HCT116 (cell line): ENCODE measurements around the gene CDR2L. TPM values are rescaled to one million over a fixed set of nuclear protein-coding genes. Genes with fewer than 3 reads are reported as not detected.

Experiments used
- ATAC-seq: fragments of 200-7000 bp; cut with Tn5 transposase; 2 replicates; pipeline ENCODE4 v1.9.1; 2020; ENCODE audit warnings: mild to moderate bottlenecking, moderate library complexity
- BruUV-seq: library from RNA; stranded (reverse); fragments of 400-500 nt; replicated peaks from 2 replicates; lab custom pipeline; 2021; lab: Mats Ljungman, UMichigan
- CTCF ChIA-PET: fragments of 300-600 bp; sonication (Branson Sonifier 250); formaldehyde crosslinking; loops from one replicate; lab custom pipeline; 2021; ENCODE audit warnings: antibody characterized with exemption; lab: Charles Lee
- POLR2A ChIA-PET: fragments of 300-600, 350-600 bp; sonication (Branson Sonifier 250); formaldehyde crosslinking; loops from one replicate; lab custom pipeline; 2021; ENCODE audit warnings: antibody characterized with exemption; lab: Charles Lee
- RAD21 ChIA-PET, 2 experiments: fragments of 300-600 bp; sonication (Branson Sonifier 250); formaldehyde crosslinking; loops; one replicate each; lab custom pipeline; 2023; ENCODE audit warnings: low total read pairs in 2 of 2; ENCODE audit not compliant: uncharacterized antibody in 2 of 2, unreplicated experiment in 2 of 2, low non-redundant PET in 1 of 2; lab: Charles Lee
- DNase-seq: peaks from one replicate; pipeline ENCODE4 v3.0.0-alpha.2; 2010; ENCODE audit warnings: low read depth, low spot score
- H2AFZ ChIP-seq: fragments of 200-600 bp; shearing (Covaris generic), sonication (generic); 2 replicates; pipeline ENCODE4 v1.6.1; 2017; ENCODE audit warnings: low read depth, mixed run types, mixed read lengths, antibody characterized with exemption, low read length; ENCODE audit not compliant: poor library complexity, severe bottlenecking
- H3K27ac ChIP-seq: 2 replicates; pipeline ENCODE4 v1.5.1; 2012; ENCODE audit warnings: low read depth, low read length
- H3K27me3 ChIP-seq: fragments of 200-600 bp; sonication (generic); 2 replicates; pipeline ENCODE4 v1.6.1; 2016; ENCODE audit warnings: mixed run types, low read length, mixed read lengths; ENCODE audit not compliant: insufficient read depth
- H3K36me3 ChIP-seq, 2 experiments: fragments of 200-500 bp in 1 of 2; fragments of 200-600 bp in 1 of 2; sonication (Bioruptor generic) in 1 of 2; sonication (generic) in 1 of 2; 2 replicates each; pipeline versions ENCODE4 v1.5.1 to v1.6.1; 2014 to 2016; ENCODE audit warnings: low read length in 2 of 2, inconsistent platforms in 1 of 2, mixed read lengths in 1 of 2, mixed run types in 1 of 2; ENCODE audit not compliant: insufficient read depth in 2 of 2, control insufficient read depth in 1 of 2
- H3K4me1 ChIP-seq, 2 experiments: fragments of 200-600 bp in 1 of 2; sonication (generic) in 1 of 2; 2 replicates each; pipeline versions ENCODE4 v1.5.1 to v1.6.1; 2012 to 2017; ENCODE audit warnings: low read length in 2 of 2, inconsistent platforms in 1 of 2, mild to moderate bottlenecking in 1 of 2, mixed read lengths in 1 of 2, mixed run types in 1 of 2, moderate library complexity in 1 of 2; ENCODE audit not compliant: insufficient read depth in 2 of 2, control insufficient read depth in 1 of 2
- H3K4me2 ChIP-seq: fragments of 200-600 bp; sonication (generic); 2 replicates; pipeline ENCODE4 v1.6.1; 2017; ENCODE audit warnings: mixed run types, low read length, mixed read lengths
- H3K4me3 ChIP-seq, 2 experiments: fragments of 200-600 bp in 1 of 2; sonication (generic) in 1 of 2; replicated peaks in 1 of 2; 2 replicates each; pipeline ENCODE4 v1.5.1; 2011 to 2016; ENCODE audit warnings: low read length in 2 of 2, control low read depth in 1 of 2, low read depth in 1 of 2, mild to moderate bottlenecking in 1 of 2, mixed read lengths in 1 of 2, mixed run types in 1 of 2
- H3K79me2 ChIP-seq: fragments of 200-600 bp; sonication (generic); 2 replicates; pipeline ENCODE4 v1.6.1; 2017; ENCODE audit warnings: mild to moderate bottlenecking, mixed run types, low read length, moderate library complexity, mixed read lengths; ENCODE audit not compliant: insufficient read depth
- H3K9ac ChIP-seq: fragments of 200-600 bp; sonication (generic); 2 replicates; pipeline ENCODE4 v1.6.1; 2016; ENCODE audit warnings: low read length, mixed read lengths
- H3K9me2 ChIP-seq: fragments of 200-600 bp; sonication (generic), shearing (Covaris generic); 2 replicates; pipeline ENCODE4 v1.6.1; 2017; ENCODE audit warnings: mixed run types, mild to moderate bottlenecking, moderate library complexity; ENCODE audit not compliant: insufficient read depth
- H3K9me3 ChIP-seq, 2 experiments: fragments of 200-500 bp in 1 of 2; fragments of 200-600 bp in 1 of 2; sonication (Bioruptor generic) in 1 of 2; sonication (generic) in 1 of 2; 2 replicates each; pipeline ENCODE4 v1.6.1; 2014 to 2017; ENCODE audit warnings: low read length in 2 of 2, mixed read lengths in 2 of 2, inconsistent platforms in 1 of 2, low read depth in 1 of 2, mild to moderate bottlenecking in 1 of 2, mixed run types in 1 of 2, moderate library complexity in 1 of 2; ENCODE audit not compliant: control insufficient read depth in 1 of 2, insufficient read depth in 1 of 2
- H4K20me1 ChIP-seq: fragments of 200-600 bp; sonication (generic), shearing (Covaris generic); 2 replicates; pipeline ENCODE4 v1.6.1; 2017; ENCODE audit warnings: mixed run types, mild to moderate bottlenecking, moderate library complexity; ENCODE audit not compliant: insufficient read depth
- CBX3 ChIP-seq: IDR thresholded peaks from 2 replicates; pipeline ENCODE4 v1.6.1; 2012; ENCODE audit warnings: low read depth
- CEBPB ChIP-seq: IDR thresholded peaks from 2 replicates; pipeline ENCODE4 v1.6.1; 2012; ENCODE audit warnings: low read depth
- EGR1 ChIP-seq: IDR thresholded peaks from 2 replicates; pipeline ENCODE4 v1.6.1; 2012; ENCODE audit warnings: low read depth
- ELF1 ChIP-seq: IDR thresholded peaks from 2 replicates; pipeline ENCODE4 v1.6.1; 2012; ENCODE audit warnings: low read depth, borderline replicate concordance
- EZH2 ChIP-seq: fragments of 200-600 bp; sonication (generic); IDR thresholded peaks from 2 replicates; pipeline ENCODE4 v1.6.1; 2017; ENCODE audit warnings: antibody characterized with exemption, mixed run types
- EZH2phosphoT487 ChIP-seq: fragments of 200-600 bp; IDR thresholded peaks from 2 replicates; pipeline ENCODE4 v1.6.1; 2018; ENCODE audit warnings: antibody characterized with exemption, borderline replicate concordance
- FOSL1 ChIP-seq: IDR thresholded peaks from 2 replicates; pipeline ENCODE4 v1.6.1; 2012; ENCODE audit warnings: low read depth
- JUND ChIP-seq: IDR thresholded peaks from 2 replicates; pipeline ENCODE4 v1.6.1; 2012
- POLR2A ChIP-seq: IDR thresholded peaks from 2 replicates; pipeline ENCODE4 v1.7.0; 2011; ENCODE audit warnings: borderline replicate concordance; ENCODE audit not compliant: insufficient read depth, insufficient read length; ENCODE audit errors: extremely low read depth
- POLR2AphosphoS5 ChIP-seq: IDR thresholded peaks from 2 replicates; pipeline ENCODE4 v1.6.1; 2011; ENCODE audit warnings: mild to moderate bottlenecking, low read depth, low read length, moderate library complexity
- RAD21 ChIP-seq: IDR thresholded peaks from 2 replicates; pipeline ENCODE4 v1.6.1; 2012; ENCODE audit warnings: low read depth, mild to moderate bottlenecking
- TCF7L2 ChIP-seq: IDR thresholded peaks from 2 replicates; pipeline ENCODE4 v1.7.0; 2011; ENCODE audit warnings: borderline replicate concordance, inconsistent platforms; ENCODE audit not compliant: insufficient read depth, insufficient read length; ENCODE audit errors: extremely low read depth
- YY1 ChIP-seq: IDR thresholded peaks from 2 replicates; pipeline ENCODE4 v1.6.1; 2011; ENCODE audit warnings: low read length, low read depth, moderate library complexity, mild to moderate bottlenecking; ENCODE audit not compliant: insufficient replicate concordance; ENCODE audit errors: extremely low read depth
- ZFX ChIP-seq: fragments of 450-650 bp; IDR thresholded peaks from 2 replicates; pipeline ENCODE4 v1.6.1; 2017
- ZNF274 ChIP-seq: fragments of 200-500 bp; sonication (Bioruptor generic); IDR thresholded peaks from 2 replicates; pipeline ENCODE4 v1.6.1; 2014; ENCODE audit warnings: mild to moderate bottlenecking, low read depth, low read length, inconsistent platforms
- intact Hi-C: fragments of 100-400 bp; cut with micrococcal nuclease; formaldehyde crosslinking; loops from 2 replicates; pipeline ENCODE4 v1.10.0; 2022
- total RNA-seq: library from RNA; stranded (reverse); gene quantifications from one replicate; pipeline ENCODE4 v1.2.1, GENCODE V29; 2021; ENCODE audit not compliant: unreplicated experiment
- TF ChIP-seq, protein P1 (sequence below): IDR thresholded peaks from 2 replicates; pipeline ENCODE4 v1.6.1; 2012; ENCODE audit warnings: low read depth
- TF ChIP-seq, protein P2 (sequence below), 3 experiments: fragments of 200-600 bp in 1 of 3; sonication (generic) in 1 of 3; IDR thresholded peaks in 2 of 3; conservative IDR thresholded peaks in 1 of 3; 2 replicates each; pipeline ENCODE4 v1.5.1; 2012 to 2017; ENCODE audit warnings: low read depth in 2 of 3, low read length in 2 of 3, antibody characterized with exemption in 1 of 3, borderline replicate concordance in 1 of 3, control low read depth in 1 of 3, mild to moderate bottlenecking in 1 of 3, mixed read lengths in 1 of 3, mixed run types in 1 of 3, moderate library complexity in 1 of 3; ENCODE audit not compliant: insufficient read depth in 1 of 3
- TF ChIP-seq, protein P3 (sequence below): IDR thresholded peaks from 2 replicates; pipeline ENCODE4 v1.6.1; 2012
- TF ChIP-seq, protein P4 (sequence below): IDR thresholded peaks from 2 replicates; pipeline ENCODE4 v1.6.1; 2012
- TF ChIP-seq, protein P5 (sequence below): IDR thresholded peaks from 2 replicates; pipeline ENCODE4 v1.6.1; 2011; ENCODE audit warnings: mild to moderate bottlenecking, low read length, moderate library complexity; ENCODE audit not compliant: insufficient replicate concordance; ENCODE audit errors: extremely low read depth

The CDR2L gene
- total RNA-seq, 1 experiment from 2014 or later: 26.5 TPM

DNA sequence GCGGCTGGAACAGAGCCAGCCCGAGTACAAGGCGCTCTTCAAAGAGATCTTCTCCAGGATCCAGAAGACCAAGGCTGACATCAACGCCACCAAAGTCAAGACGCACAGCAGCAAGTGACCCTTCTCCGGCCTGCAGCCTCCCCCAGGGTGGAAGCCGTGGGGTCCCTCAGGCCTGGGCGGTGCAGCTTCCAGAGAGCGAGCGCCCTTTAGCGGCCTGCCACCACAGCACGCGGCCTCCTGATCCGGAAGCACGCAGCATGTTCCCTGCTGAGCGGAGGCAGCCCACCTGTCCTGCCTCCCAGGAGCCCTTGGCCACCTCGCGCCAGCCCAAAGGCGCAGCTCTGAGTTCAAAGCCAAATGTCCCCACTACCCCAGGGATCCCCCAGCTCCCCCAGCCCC, 16.5 kb downstream of the CDR2L start:
- ChIA-PET CTCF (no interaction called here), POLR2A (no interaction called here)
- no peak for TF ChIP-seq EZH2phosphoT487
- TF ChIP-seq, protein P1, sequence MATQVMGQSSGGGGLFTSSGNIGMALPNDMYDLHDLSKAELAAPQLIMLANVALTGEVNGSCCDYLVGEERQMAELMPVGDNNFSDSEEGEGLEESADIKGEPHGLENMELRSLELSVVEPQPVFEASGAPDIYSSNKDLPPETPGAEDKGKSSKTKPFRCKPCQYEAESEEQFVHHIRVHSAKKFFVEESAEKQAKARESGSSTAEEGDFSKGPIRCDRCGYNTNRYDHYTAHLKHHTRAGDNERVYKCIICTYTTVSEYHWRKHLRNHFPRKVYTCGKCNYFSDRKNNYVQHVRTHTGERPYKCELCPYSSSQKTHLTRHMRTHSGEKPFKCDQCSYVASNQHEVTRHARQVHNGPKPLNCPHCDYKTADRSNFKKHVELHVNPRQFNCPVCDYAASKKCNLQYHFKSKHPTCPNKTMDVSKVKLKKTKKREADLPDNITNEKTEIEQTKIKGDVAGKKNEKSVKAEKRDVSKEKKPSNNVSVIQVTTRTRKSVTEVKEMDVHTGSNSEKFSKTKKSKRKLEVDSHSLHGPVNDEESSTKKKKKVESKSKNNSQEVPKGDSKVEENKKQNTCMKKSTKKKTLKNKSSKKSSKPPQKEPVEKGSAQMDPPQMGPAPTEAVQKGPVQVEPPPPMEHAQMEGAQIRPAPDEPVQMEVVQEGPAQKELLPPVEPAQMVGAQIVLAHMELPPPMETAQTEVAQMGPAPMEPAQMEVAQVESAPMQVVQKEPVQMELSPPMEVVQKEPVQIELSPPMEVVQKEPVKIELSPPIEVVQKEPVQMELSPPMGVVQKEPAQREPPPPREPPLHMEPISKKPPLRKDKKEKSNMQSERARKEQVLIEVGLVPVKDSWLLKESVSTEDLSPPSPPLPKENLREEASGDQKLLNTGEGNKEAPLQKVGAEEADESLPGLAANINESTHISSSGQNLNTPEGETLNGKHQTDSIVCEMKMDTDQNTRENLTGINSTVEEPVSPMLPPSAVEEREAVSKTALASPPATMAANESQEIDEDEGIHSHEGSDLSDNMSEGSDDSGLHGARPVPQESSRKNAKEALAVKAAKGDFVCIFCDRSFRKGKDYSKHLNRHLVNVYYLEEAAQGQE: no peak
- TF ChIP-seq CBX3: no peak
- no peak for TF ChIP-seq ZNF274
- TF ChIP-seq, protein P2, sequence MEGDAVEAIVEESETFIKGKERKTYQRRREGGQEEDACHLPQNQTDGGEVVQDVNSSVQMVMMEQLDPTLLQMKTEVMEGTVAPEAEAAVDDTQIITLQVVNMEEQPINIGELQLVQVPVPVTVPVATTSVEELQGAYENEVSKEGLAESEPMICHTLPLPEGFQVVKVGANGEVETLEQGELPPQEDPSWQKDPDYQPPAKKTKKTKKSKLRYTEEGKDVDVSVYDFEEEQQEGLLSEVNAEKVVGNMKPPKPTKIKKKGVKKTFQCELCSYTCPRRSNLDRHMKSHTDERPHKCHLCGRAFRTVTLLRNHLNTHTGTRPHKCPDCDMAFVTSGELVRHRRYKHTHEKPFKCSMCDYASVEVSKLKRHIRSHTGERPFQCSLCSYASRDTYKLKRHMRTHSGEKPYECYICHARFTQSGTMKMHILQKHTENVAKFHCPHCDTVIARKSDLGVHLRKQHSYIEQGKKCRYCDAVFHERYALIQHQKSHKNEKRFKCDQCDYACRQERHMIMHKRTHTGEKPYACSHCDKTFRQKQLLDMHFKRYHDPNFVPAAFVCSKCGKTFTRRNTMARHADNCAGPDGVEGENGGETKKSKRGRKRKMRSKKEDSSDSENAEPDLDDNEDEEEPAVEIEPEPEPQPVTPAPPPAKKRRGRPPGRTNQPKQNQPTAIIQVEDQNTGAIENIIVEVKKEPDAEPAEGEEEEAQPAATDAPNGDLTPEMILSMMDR (IDR thresholded peaks at IDR 0.05 in 2 of 3, conservative IDR thresholded peaks at IDR 0.05 in 1 of 3; ENCODE audit: borderline replicate concordance in 1 of 3, insufficient read depth in 1 of 3, low read depth in 2 of 3, low read length in 2 of 3): no peak
- TF ChIP-seq POLR2A: no peak
- TF ChIP-seq, protein P3, sequence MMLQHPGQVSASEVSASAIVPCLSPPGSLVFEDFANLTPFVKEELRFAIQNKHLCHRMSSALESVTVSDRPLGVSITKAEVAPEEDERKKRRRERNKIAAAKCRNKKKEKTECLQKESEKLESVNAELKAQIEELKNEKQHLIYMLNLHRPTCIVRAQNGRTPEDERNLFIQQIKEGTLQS: no peak
- TF ChIP-seq EGR1: no peak
- TF ChIP-seq POLR2AphosphoS5: no peak
- no peak for TF ChIP-seq FOSL1
- no peak for TF ChIP-seq ZFX
- TF ChIP-seq, protein P4, sequence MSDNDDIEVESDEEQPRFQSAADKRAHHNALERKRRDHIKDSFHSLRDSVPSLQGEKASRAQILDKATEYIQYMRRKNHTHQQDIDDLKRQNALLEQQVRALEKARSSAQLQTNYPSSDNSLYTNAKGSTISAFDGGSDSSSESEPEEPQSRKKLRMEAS: no peak
- TF ChIP-seq, protein P5, sequence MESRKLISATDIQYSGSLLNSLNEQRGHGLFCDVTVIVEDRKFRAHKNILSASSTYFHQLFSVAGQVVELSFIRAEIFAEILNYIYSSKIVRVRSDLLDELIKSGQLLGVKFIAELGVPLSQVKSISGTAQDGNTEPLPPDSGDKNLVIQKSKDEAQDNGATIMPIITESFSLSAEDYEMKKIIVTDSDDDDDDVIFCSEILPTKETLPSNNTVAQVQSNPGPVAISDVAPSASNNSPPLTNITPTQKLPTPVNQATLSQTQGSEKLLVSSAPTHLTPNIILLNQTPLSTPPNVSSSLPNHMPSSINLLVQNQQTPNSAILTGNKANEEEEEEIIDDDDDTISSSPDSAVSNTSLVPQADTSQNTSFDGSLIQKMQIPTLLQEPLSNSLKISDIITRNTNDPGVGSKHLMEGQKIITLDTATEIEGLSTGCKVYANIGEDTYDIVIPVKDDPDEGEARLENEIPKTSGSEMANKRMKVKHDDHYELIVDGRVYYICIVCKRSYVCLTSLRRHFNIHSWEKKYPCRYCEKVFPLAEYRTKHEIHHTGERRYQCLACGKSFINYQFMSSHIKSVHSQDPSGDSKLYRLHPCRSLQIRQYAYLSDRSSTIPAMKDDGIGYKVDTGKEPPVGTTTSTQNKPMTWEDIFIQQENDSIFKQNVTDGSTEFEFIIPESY: no peak
- TF ChIP-seq ELF1: no peak
- TF ChIP-seq JUND: no peak
- no peak for TF ChIP-seq EZH2
- no peak for TF ChIP-seq TCF7L2
- no peak for TF ChIP-seq RAD21
- no peak for TF ChIP-seq CEBPB
- TF ChIP-seq YY1: no peak
- TF ChIP-seq, all 23 proteins: peak for 0
- no peak overlapping the region for H3K27ac ChIP-seq
- DNase-seq (no peak), ATAC-seq (no peak)
- H3K4me1 ChIP-seq: peaks cover 0 to 1% of the 10 kb centered on the region in 2 experiments; a peak in 1 of 4 replicates
- H3K4me2 ChIP-seq: no peak overlapping the region
- no peak overlapping the region for H2AFZ ChIP-seq
- H3K9me3 ChIP-seq: no peaks in the 10 kb centered on the region
- H3K9ac ChIP-seq: no peak overlapping the region
- H3K9me2 ChIP-seq: no peaks in the 10 kb centered on the region
- RAD21 ChIA-PET: no interaction called here
- peaks cover 7 to 21% of the 10 kb centered on the region in 2 experiments; a peak in 2 of 4 replicates for H3K36me3 ChIP-seq
- H4K20me1 ChIP-seq: no peaks in the 10 kb centered on the region
- intact Hi-C loops: no loop called here
- no peaks in the 10 kb centered on the region for H3K79me2 ChIP-seq
- BruUV-seq: no TSS peak
- H3K27me3 ChIP-seq: no peaks in the 10 kb centered on the region
- no peak overlapping the region for H3K4me3 ChIP-seq
